Ramos (cell line): ENCODE results near the gene ZNF79.

Experiments
- in situ Hi-C: fragments of 300-500 bp; cut with MboI; formaldehyde crosslinking; loops from one replicate; pipeline ENCODE4 v1.14.3; 2022; ENCODE audit warnings: low sequenced_read_pairs; ENCODE audit not compliant: unreplicated experiment

ZNF79 gene

GRCh38 chr9:127422787-127423186 is 1.4 kb upstream of the ZNF79 start:
- in situ Hi-C loops, result no loop called here

DNA sequence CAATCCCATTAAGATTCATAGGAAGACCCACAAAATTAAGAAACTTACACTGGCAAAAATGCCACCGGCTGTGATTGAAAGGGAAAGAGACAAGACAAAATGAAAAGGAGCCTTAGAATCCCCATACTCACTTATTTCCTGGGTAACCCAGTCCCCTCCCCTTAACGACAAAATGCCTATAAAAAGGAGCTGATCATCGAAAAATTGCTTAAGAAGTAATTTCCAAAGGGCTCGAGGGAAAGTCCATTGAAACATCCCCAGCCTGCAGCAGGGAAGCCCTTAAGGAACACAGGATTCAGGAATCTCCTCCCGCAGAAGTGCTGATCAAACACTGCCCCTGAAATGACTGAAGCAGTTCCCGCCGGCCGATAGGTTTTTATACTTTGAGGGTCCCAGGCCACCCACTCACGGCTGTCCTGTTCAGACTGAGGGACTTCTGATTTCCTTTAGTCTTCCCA is 677 bp upstream of the ZNF79 start:
- in situ Hi-C loops, result no loop called here

DNA sequence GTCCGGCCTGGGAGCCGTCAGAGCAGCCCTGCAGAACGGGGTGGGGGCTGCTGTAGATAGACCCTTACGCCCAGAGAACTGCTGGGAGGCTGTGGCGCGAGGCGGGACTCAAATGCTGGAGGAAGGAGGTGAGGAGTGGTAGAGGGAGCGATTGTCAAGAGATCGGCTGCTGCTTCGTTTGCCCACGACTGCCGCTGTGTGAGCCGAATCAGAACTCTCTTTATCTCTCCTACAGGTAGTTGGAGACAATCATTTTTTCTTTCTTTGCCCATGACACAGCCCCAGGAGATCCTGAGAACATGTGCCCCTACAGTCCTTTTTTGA is 456 bp downstream of the ZNF79 start:
- in situ Hi-C loops, result no loop called here

DNA sequence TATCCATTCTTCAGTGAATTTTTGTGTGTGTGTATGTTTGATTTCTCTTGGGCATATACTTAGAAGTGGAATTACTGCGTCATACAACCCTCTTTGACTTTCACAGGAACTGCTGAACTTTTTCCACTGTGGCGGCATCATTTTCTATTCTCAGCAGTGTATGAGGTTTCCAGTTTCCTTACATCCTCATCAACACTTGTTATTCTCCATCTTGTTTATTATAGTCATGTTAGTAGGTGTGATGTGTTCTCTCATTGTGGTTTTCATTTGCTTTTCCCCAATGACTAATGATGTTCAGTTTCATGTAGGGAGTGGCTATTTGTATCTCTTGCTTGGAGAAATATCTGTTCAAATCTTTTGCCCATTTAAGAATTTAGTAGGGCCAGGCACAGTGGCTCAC is 2.6 kb downstream of the ZNF79 start:
- in situ Hi-C loops, result no loop called here

GRCh38 chr9:127428348-127428747 is 4.2 kb downstream of the ZNF79 start:
- in situ Hi-C loops, result no loop called here

GRCh38 chr9:127430415-127430814 is 6.2 kb downstream of the ZNF79 start:
- in situ Hi-C loops, result no loop called here

DNA sequence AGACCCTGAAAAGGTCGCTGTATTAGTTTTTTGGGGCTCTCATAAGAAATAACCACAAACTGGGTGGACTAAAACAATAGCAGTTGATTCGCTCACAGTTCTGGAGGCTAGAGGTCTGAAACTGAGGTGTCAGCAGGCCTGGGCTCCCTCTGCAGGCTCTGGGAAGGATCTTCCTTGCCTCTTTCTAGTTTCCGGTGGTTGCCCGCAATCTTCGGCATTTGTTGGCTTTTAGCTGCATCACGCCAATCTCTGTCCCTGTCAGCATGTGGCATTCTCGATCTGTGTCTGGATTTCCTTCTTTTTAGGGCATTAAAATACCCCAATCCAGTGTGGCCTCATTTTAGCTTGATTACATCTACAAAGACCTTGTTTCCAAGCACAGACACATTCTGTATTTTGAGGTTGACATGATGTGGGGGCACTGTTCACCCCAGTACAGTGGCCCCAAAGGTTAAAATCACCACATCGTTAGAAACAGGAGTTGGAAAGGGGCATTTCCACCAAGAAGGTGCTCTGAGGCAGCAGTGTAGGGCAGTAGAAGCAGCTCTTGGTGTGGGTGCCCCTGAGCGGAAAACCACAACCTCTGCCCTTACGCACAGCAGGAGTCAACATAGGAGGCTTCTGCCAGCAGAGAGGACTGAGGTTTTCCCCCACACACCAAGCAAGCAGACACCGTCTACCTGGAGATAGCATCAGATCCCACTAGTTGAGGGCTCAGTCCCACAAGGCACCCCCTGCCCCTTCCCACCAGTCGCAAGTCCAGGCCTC is 13.5 kb downstream of the ZNF79 start:
- in situ Hi-C loops, result no loop called here

DNA sequence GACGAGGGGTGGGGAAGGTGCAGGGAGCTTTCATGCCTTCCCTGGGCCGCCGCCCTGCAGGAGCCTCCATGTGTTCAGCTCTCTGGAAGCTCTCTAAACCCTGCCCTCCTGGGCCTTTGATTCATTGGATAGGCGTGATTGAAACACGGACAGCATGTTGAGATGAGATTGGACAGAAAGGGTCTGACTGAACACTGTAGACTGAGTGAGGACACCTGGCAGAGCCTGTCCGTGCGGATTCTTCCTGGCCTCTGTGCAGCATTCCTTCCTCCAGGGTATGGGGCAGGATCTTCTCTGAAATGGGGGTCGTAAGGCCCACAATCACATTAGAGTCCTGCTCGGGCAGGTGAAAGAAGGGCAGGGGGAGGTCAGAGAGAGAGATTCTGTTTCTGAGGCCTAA is 14.2 kb downstream of the ZNF79 start:
- in situ Hi-C loops, result no loop called here

DNA sequence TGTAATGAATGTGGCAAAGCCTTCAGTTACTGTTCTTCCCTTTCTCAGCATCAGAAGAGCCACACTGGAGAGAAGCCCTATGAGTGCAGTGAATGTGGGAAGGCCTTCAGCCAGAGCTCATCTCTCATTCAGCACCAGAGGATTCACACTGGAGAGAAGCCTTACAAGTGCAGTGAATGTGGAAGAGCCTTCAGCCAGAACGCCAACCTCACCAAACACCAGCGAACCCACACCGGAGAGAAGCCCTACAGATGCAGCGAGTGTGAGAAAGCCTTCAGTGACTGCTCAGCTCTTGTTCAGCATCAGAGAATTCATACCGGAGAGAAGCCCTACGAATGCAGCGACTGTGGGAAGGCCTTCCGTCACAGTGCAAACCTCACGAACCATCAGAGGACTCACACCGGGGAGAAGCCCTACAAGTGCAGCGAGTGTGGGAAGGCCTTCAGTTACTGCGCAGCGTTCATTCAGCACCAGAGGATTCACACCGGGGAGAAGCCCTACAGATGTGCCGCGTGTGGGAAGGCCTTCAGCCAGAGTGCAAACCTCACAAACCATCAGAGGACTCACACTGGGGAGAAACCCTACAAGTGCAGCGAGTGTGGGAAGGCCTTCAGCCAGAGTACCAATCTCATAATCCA is 20.2 kb downstream of the ZNF79 start:
- in situ Hi-C loops, result no loop called here

GRCh38 chr9:127444921-127445850 is 21.0 kb downstream of the ZNF79 start:
- in situ Hi-C loops, result no loop called here

- in situ Hi-C loops, result no loop called here
Observed at GRCh38 chr9:127445851-127446712, 21.9 kb downstream of the ZNF79 start.

GRCh38 chr9:127446713-127447415 is 22.7 kb downstream of the ZNF79 start:
- in situ Hi-C loops, result no loop called here

- in situ Hi-C loops, result no loop called here
Observed at GRCh38 chr9:127447416-127448111, 23.4 kb downstream of the ZNF79 start.

DNA sequence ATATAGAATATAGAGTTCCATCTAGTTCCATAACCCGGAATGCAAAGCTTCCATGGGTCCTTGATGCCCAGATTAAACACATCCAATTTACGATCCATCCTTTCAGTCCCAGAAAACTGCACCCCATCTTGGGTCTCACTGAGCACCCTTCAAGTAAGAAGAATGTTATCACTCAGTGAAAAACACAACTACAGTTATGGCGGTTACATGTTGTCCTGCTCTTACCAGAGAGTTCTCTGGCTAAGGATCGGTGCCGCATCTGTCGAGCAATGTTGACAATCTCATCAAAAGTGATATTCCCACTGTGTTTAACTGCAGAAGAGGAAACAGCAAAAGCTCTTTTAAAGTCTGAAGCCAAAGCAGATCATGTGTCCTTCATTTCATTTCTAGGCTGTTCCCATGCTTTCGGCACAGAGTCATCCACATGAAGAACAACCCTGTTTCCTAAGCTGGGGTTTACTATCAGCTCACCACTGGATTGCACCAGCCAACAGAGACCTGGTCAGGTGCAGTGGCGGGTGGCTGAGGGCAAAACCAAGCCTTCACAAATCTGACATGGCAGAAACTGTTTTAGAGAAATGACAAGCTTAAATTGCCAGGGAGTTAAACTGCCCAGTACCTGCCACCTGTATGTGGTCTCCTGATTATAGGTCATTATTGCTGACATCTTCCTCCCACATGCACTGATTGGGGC is 24.1 kb downstream of the ZNF79 start:
- in situ Hi-C loops, result no loop called here

- in situ Hi-C loops, result no loop called here
Observed at GRCh38 chr9:127449332-127449966, 25.3 kb downstream of the ZNF79 start.

GRCh38 chr9:127450243-127450760 is 26.1 kb downstream of the ZNF79 start:
- in situ Hi-C loops, result no loop called here

DNA sequence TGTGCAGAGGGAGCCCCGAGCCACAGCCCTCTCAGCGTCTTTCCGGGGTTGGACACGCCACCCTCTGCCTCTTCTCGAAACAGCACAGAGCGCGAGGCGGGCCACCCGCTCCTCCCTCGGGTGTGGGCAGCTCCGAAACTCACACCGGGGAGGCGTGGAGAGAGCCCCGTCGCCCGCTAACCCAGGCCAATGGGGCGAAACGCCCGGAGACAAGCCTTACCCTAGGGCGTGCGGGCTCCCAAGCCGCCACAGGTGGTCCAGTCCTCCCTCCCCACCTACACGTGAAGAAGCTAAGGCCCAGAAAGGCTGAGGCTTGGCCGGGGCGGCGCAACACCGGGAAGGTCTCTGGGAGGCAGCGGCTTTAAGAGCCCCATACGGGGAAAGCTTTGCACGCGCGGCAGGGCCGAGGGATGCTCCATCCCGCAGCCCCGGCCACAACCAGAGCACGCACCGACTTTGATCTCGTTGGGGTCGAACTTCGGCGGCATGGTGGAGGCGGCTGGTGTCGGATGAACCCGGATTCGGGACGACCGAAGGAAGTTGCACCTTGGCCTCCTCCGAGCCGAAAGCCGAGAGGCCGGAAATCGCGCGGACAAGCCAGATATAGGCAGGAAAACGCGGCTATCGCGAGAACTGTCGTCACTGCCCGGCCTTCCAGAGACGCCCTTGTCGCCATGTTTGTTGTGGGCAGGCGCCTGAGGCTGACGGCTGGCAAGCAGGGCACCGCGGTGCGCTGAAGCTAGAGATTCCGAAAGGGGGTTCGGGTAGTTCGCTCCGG is 26.8 kb downstream of the ZNF79 start, which contains the start of the genes LRSAM1 and RPL12:
Gene LRSAM1 (plus strand): TSS at position 681 of the 778 bp plus-strand sequence. CDS start 3,018 bp downstream, outside the sequence.
Gene RPL12 (minus strand): TSS at position 577 of the 778 bp plus-strand sequence. CDS start 89 bp downstream, at position 488.
- in situ Hi-C loops, result no loop called here
